ENCODE measurements around the gene PHLDA1. TPM values are rescaled to one million over a fixed set of nuclear protein-coding genes. Genes with fewer than 3 reads are reported as not detected.

Gene PHLDA1
- total RNA-seq, 4 donors from 2014 or later: 2.4 to 32.7 (median 7.9) TPM

DNA sequence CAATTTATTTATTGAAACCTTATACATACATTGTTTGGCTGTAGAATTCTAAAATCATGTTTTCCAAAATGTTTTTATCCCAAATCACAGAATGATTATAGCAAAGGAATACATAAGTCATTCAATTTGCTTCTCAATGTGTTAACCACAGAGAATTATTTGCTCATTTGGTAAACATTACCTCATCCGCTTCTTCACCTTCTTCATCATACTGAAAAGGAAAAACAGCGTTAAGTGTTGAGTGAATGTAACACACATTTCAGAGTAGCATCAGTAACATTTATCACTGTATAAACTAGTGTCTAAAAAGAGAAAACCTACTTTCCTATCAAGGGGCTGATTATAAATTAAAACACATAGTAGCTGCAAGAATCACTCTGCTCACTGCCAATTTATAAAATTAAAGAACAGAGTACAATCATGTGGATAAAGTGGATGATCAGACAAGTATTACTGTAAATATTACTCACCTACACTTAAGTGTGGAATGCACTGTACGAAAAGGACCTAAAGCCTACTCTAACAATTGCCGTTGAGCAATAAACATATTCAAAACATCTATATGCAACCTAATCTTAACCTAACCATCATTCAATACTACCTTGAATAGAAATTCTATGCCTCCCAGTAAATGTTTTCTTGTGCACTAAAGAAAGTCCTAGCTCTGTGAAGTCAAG, 18.1 kb upstream of the PHLDA1 start:
- Histone ChIP-seq H3K36me3 (peaks cover 3 to 72% of the 10 kb centered on the region in 2 donors), H3K4me3 (no peak overlapping the region), H3K4me1 (no peaks in the 10 kb centered on the region), H3K27me3 (no peaks in the 10 kb centered on the region), H3K27ac (no peak overlapping the region), H3K9me3 (no peaks in the 10 kb centered on the region)
- intact Hi-C loops (cut with DNase I; ENCODE audit: low total_unique reads): no loop called here
- in situ Hi-C loops (cut with MboI; ENCODE audit: low sequenced_read_pairs in 4 of 4): loop anchor here in 2 of 4 donors (25.0 kb wide), 2 partner anchors 512 to 662 kb away; partner anchors contain the start of gene GLIPR1L2 (in 1 of the 2)
- no peak for DNase-seq
- TF ChIP-seq POLR2A (IDR thresholded peaks at IDR 0.05): no peak
- TF ChIP-seq CTCF (IDR thresholded peaks at IDR 0.05 in 4 of 5, conservative IDR thresholded peaks at IDR 0.05 in 1 of 5): no peak
- no peak for ATAC-seq

DNA sequence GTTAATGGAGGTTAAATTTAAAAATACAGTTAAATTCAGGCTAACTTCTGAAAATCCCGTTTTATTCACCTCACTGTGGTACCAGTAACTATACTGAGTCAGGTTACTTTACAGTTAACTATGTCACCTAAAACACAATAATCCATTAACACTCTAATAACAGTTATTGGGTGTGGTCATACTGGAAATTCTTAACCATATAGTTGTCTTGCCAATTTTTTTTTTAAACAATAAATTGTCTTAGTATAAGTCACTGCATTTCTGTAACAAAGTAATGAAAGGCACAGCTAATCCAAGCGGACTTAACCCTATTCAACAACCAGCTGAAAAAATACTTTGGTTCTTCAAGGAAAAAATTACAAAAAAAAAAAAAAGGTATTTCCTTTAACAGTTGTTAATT, 16.2 kb upstream of the PHLDA1 start:
- Histone ChIP-seq H3K27me3 (no peaks in the 10 kb centered on the region), H3K27ac (no peak overlapping the region), H3K36me3 (peaks cover 0 to 68% of the 10 kb centered on the region in 2 donors), H3K4me3 (no peak overlapping the region), H3K9me3 (no peaks in the 10 kb centered on the region), H3K4me1 (no peaks in the 10 kb centered on the region)
- in situ Hi-C loops (cut with MboI; ENCODE audit: low sequenced_read_pairs in 4 of 4) (loop anchor here in 2 of 4 donors (25.0 kb wide), 2 partner anchors 510 to 660 kb away; partner anchors contain the start of gene GLIPR1L2 (in 1 of the 2)), intact Hi-C loops (cut with DNase I; ENCODE audit: low total_unique reads) (no loop called here)
- ATAC-seq: no peak
- no peak for DNase-seq
- TF ChIP-seq POLR2A (IDR thresholded peaks at IDR 0.05) (no peak), CTCF (IDR thresholded peaks at IDR 0.05 in 4 of 5, conservative IDR thresholded peaks at IDR 0.05 in 1 of 5) (no peak)

DNA sequence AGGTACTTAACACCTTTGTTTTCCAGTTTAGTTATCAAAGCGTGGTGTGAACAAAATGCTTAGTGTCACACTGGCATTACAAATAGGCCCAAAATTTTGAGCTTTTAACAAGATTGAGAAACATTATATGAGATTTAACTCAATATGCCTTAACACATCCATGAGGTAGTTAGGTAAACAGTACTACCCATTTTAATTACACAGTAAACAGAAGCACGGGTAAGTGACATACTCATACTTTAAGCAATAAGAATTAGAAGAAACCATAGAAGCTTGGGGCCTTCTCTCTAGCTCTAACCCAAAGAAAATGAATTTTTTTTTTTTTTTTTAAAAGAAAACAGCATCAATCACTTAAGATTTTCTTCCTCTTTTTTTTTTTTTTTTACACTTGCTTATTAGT, 15.5 kb upstream of the PHLDA1 start:
- Histone ChIP-seq H3K4me3 (no peak overlapping the region), H3K27me3 (no peaks in the 10 kb centered on the region), H3K4me1 (no peaks in the 10 kb centered on the region), H3K36me3 (peaks cover 0 to 62% of the 10 kb centered on the region in 2 donors), H3K27ac (no peak overlapping the region), H3K9me3 (no peaks in the 10 kb centered on the region)
- DNase-seq (no peak), ATAC-seq (no peak)
- intact Hi-C loops (cut with DNase I; ENCODE audit: low total_unique reads) (no loop called here), in situ Hi-C loops (cut with MboI; ENCODE audit: low sequenced_read_pairs in 4 of 4) (loop anchor here in 2 of 4 donors (25.0 kb wide), 2 partner anchors 510 to 660 kb away; partner anchors contain the start of gene GLIPR1L2 (in 1 of the 2))
- no peak for TF ChIP-seq CTCF (IDR thresholded peaks at IDR 0.05 in 4 of 5, conservative IDR thresholded peaks at IDR 0.05 in 1 of 5)
- no peak for TF ChIP-seq POLR2A (IDR thresholded peaks at IDR 0.05)

DNA sequence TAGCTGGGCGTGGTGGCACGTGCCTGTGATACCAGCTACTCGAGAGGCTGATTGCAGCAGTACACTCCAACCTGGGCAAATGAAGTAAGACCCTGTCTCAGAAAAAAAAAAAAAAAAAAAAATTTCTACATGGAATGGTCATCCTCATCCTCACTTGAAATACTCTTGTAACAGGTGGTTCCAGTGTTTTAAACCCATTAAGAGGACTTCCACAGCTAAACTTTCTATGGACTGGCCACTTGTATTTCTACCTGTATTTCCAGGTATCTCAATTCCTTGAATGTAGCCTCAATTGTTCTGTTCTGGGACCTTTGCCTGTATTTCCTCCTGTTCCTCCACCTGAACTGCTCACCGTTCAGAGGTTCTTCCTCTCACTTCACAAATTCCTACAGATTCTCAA, 11.8 kb upstream of the PHLDA1 start:
- Histone ChIP-seq H3K9me3 (no peaks in the 10 kb centered on the region), H3K27ac (no peak overlapping the region), H3K4me1 (no peaks in the 10 kb centered on the region), H3K4me3 (no peak overlapping the region), H3K27me3 (no peaks in the 10 kb centered on the region), H3K36me3 (peaks cover 0 to 32% of the 10 kb centered on the region in 2 donors)
- in situ Hi-C loops (cut with MboI; ENCODE audit: low sequenced_read_pairs in 4 of 4): loop anchor here in 2 of 4 donors (25.0 kb wide), 2 partner anchors 506 to 656 kb away; partner anchors contain the start of gene GLIPR1L2 (in 1 of the 2)
- intact Hi-C loops (cut with DNase I; ENCODE audit: low total_unique reads): no loop called here
- TF ChIP-seq POLR2A (IDR thresholded peaks at IDR 0.05) (no peak), CTCF (IDR thresholded peaks at IDR 0.05 in 4 of 5, conservative IDR thresholded peaks at IDR 0.05 in 1 of 5) (no peak)
- ATAC-seq: no peak
- no peak for DNase-seq
